ENCODE results near the gene LENEP.

Gene LENEP

GRCh38 chr1:154999571-155000410, 6.4 kb downstream of the LENEP start:
- no peaks in the 10 kb centered on the region for H3K36me3 ChIP-seq (ENCODE audit: insufficient read depth, low read length)
- H3K9me3 ChIP-seq (ENCODE audit: insufficient read depth, low read length, severe bottlenecking) = no peaks in the 10 kb centered on the region
- no peak overlapping the region for H3K9ac ChIP-seq (ENCODE audit: low read depth, low read length)
- H3K4me1 ChIP-seq (ENCODE audit: insufficient read depth, low read length) = peaks cover 37% of the 10 kb centered on the region
- H3K4me2 ChIP-seq (ENCODE audit: insufficient read depth, low read length) = 0 out of 2 replicates have a peak overlapping the region, but pooled peaks have one; percentile 11
- H3K4me3 ChIP-seq (ENCODE audit: low read depth in 1 of 2, low read length in 2 of 2) = no peak overlapping the region
- ATAC-seq (ENCODE audit: insufficient read depth, low read depth) = no peak
- H2AFZ ChIP-seq (ENCODE audit: low read depth, low read length) = no peak overlapping the region
- no peak for TF ChIP-seq EZH2 (IDR thresholded peaks at IDR 0.05; ENCODE audit: borderline replicate concordance, low read depth, low read length, severe bottlenecking)
- no peak for TF ChIP-seq CTCF (IDR thresholded peaks at IDR 0.05; ENCODE audit: borderline replicate concordance, extremely low read depth, low read length, poor library complexity, severe bottlenecking)
- peaks cover 55% of the 10 kb centered on the region for H3K27me3 ChIP-seq (ENCODE audit: insufficient read depth, low read length, poor library complexity)
- H3K27ac ChIP-seq (ENCODE audit: low read length) = no peak overlapping the region
- DNase-seq = no peak
- H4K20me1 ChIP-seq (ENCODE audit: insufficient read depth, low read length) = peaks cover 65% of the 10 kb centered on the region
- no peaks in the 10 kb centered on the region for H3K79me2 ChIP-seq (ENCODE audit: insufficient read depth, low read length)

- H3K4me1 ChIP-seq (ENCODE audit: insufficient read depth, low read length) = peaks cover 37% of the 10 kb centered on the region
- H3K4me3 ChIP-seq (ENCODE audit: low read depth in 1 of 2, low read length in 2 of 2) = no peak overlapping the region
- H3K9me3 ChIP-seq (ENCODE audit: insufficient read depth, low read length, severe bottlenecking) = no peaks in the 10 kb centered on the region
- no peaks in the 10 kb centered on the region for H3K79me2 ChIP-seq (ENCODE audit: insufficient read depth, low read length)
- peaks cover 68% of the 10 kb centered on the region for H4K20me1 ChIP-seq (ENCODE audit: insufficient read depth, low read length)
- no peak overlapping the region for H3K9ac ChIP-seq (ENCODE audit: low read depth, low read length)
- H3K27ac ChIP-seq (ENCODE audit: low read length) = no peak overlapping the region
- TF ChIP-seq CTCF (IDR thresholded peaks at IDR 0.05; ENCODE audit: borderline replicate concordance, extremely low read depth, low read length, poor library complexity, severe bottlenecking) (no peak), EZH2 (IDR thresholded peaks at IDR 0.05; ENCODE audit: borderline replicate concordance, low read depth, low read length, severe bottlenecking) (no peak)
- H3K4me2 ChIP-seq (ENCODE audit: insufficient read depth, low read length) = no peak overlapping the region; the same call in 1 of the 2 replicates
- ATAC-seq (ENCODE audit: insufficient read depth, low read depth) (no peak), DNase-seq (no peak)
- peaks cover 55% of the 10 kb centered on the region for H3K27me3 ChIP-seq (ENCODE audit: insufficient read depth, low read length, poor library complexity)
- no peaks in the 10 kb centered on the region for H3K36me3 ChIP-seq (ENCODE audit: insufficient read depth, low read length)
- no peak overlapping the region for H2AFZ ChIP-seq (ENCODE audit: low read depth, low read length)
These were observed 7.0 kb downstream of the LENEP start for GRCh38 chr1:155000411-155000725.

GRCh38 chr1:155000726-155001424, 7.5 kb downstream of the LENEP start:
- no peak overlapping the region for H3K9ac ChIP-seq (ENCODE audit: low read depth, low read length)
- no peak overlapping the region for H3K27ac ChIP-seq (ENCODE audit: low read length)
- no peaks in the 10 kb centered on the region for H3K36me3 ChIP-seq (ENCODE audit: insufficient read depth, low read length)
- H3K9me3 ChIP-seq (ENCODE audit: insufficient read depth, low read length, severe bottlenecking) = no peaks in the 10 kb centered on the region
- no peak for TF ChIP-seq EZH2 (IDR thresholded peaks at IDR 0.05; ENCODE audit: borderline replicate concordance, low read depth, low read length, severe bottlenecking)
- TF ChIP-seq CTCF (IDR thresholded peaks at IDR 0.05; ENCODE audit: borderline replicate concordance, extremely low read depth, low read length, poor library complexity, severe bottlenecking) = no peak
- peaks cover 73% of the 10 kb centered on the region for H4K20me1 ChIP-seq (ENCODE audit: insufficient read depth, low read length)
- peaks cover 55% of the 10 kb centered on the region for H3K27me3 ChIP-seq (ENCODE audit: insufficient read depth, low read length, poor library complexity)
- peaks cover 37% of the 10 kb centered on the region for H3K4me1 ChIP-seq (ENCODE audit: insufficient read depth, low read length)
- no peak overlapping the region for H2AFZ ChIP-seq (ENCODE audit: low read depth, low read length)
- ATAC-seq (ENCODE audit: insufficient read depth, low read depth) (no peak), DNase-seq (no peak)
- H3K4me3 ChIP-seq (ENCODE audit: low read depth in 1 of 2, low read length in 2 of 2) = no peak overlapping the region
- no peak overlapping the region; the same call in 1 of the 2 replicates for H3K4me2 ChIP-seq (ENCODE audit: insufficient read depth, low read length)
- H3K79me2 ChIP-seq (ENCODE audit: insufficient read depth, low read length) = no peaks in the 10 kb centered on the region

All from DND-41 (cell line).